Psoas muscle (tissue), 8 donors: Measurements from ENCODE around the gene ICAM1. TPM values are rescaled to one million over a fixed set of nuclear protein-coding genes. Genes with fewer than 3 reads are reported as not detected.

Source experiments
- ATAC-seq, 4 donors: fragments of 200-7000 bp; cut with Tn5 transposase; one replicate each; pipeline ENCODE4 v1.9.1; 2020; ENCODE audit warnings: moderate library complexity in 3 of 4, mild to moderate bottlenecking in 2 of 4
- DNase-seq, 2 donors: peaks; one replicate each; pipeline ENCODE4 v3.0.0-alpha.2; 2020
- H3K27ac ChIP-seq: fragments of 200-600 bp; one replicate; pipeline ENCODE4 v1.8.0; 2022
- H3K27me3 ChIP-seq, 3 donors: fragments of 200-600 bp in 1 of 3; one replicate each; pipeline versions ENCODE4 v1.6.1 to v1.8.0; 2013 to 2022; ENCODE audit warnings: low read length in 2 of 3, mild to moderate bottlenecking in 2 of 3, moderate library complexity in 1 of 3; ENCODE audit not compliant: insufficient read depth in 3 of 3
- H3K36me3 ChIP-seq, 2 donors: fragments of 200-600 bp in 1 of 2; one replicate each; pipeline versions ENCODE4 v1.6.1 to v1.8.0; 2013 to 2022; ENCODE audit warnings: low read depth in 1 of 2, mild to moderate bottlenecking in 1 of 2, moderate library complexity in 1 of 2; ENCODE audit not compliant: insufficient read depth in 1 of 2
- H3K4me1 ChIP-seq: fragments of 200-600 bp; one replicate; pipeline ENCODE4 v1.8.0; 2022
- H3K4me3 ChIP-seq: fragments of 200-600 bp; one replicate; pipeline ENCODE4 v1.8.0; 2022; ENCODE audit warnings: mild to moderate bottlenecking
- H3K9me3 ChIP-seq: fragments of 200-600 bp; one replicate; pipeline ENCODE4 v1.8.0; 2022
- CTCF ChIP-seq: fragments of 200-600 bp; IDR thresholded peaks from one replicate; pipeline ENCODE4 v1.8.0; 2022; ENCODE audit warnings: antibody characterized with exemption
- WGBS, 3 donors: extraction: QIAGEN DNeasy Blood & Tissue Kit; methylation state at CpG; one replicate each; pipeline versions ENCODE4 v1.1.6 to v1.1.7; 2013; 5-methylcytosine and 5-hydroxymethylcytosine counted together
- intact Hi-C, 2 donors: fragments of 100-400 bp; cut with DNase I; formaldehyde crosslinking; loops; one replicate each; pipeline versions ENCODE4 v1.11.0 to v1.14.2; 2022
- polyA plus RNA-seq, 3 donors: library from polyadenylated mRNA; stranded (reverse); fragments of 200-250 nt; gene quantifications; one replicate each; pipeline ENCODE4 v1.2.3, GENCODE V29; 2013
- total RNA-seq, 4 donors: library from RNA; stranded (reverse); fragmentation: NEBNext Ultra II Directional in 2 of 4; extraction: Animal tissue kit (Norgen Biotek cat#: 25700) in 2 of 4; gene quantifications; one replicate each; pipeline versions ENCODE4 v1.2.1 to v1.2.4, GENCODE V29; 2021 to 2023
- donor health status: healthy with polysubstance abuse.
- donor health status: DM: no; HTN: no; CAD: no; lungs with moderate emphysema.
- donor health status: Bipolar disorder and iron deficiency.
- donor health status: healthy.
- donor health status: DM: yes; HTN: yes; CAD: no.
- donor health status: DM: no; HTN: no; CAD: no.
- donor health status: DM: no; HTN: no; CAD: no.
- donor health status: DM: yes; HTN: yes; CAD: no.

The ICAM1 gene
- total and polyA plus RNA-seq, 7 donors, result 2.7 to 8.0 (median 6.5) TPM

GRCh38 chr19:10226021-10226375 is 44.9 kb upstream of the ICAM1 start:
- DNase-seq, result no peak
- H3K36me3 ChIP-seq, result no peaks in the 10 kb centered on the region
- peaks cover 0 to 40% (median 0%) of the 10 kb centered on the region in 3 donors for H3K27me3 ChIP-seq
- ATAC-seq, result no peak
- 71 to 76% (median 76%) methylated on average over 6 of the region's 6 CpGs for WGBS, 3 donors
- no peak for TF ChIP-seq CTCF
- H3K9me3 ChIP-seq, result no peaks in the 10 kb centered on the region
- intact Hi-C loops, result no loop called here
- H3K4me1 ChIP-seq, result peaks cover 8% of the 10 kb centered on the region
- H3K27ac ChIP-seq, result no peak overlapping the region
- no peak overlapping the region for H3K4me3 ChIP-seq

GRCh38 chr19:10226376-10227025 is 44.4 kb upstream of the ICAM1 start:
- intact Hi-C loops, result no loop called here
- Histone ChIP-seq H3K4me1 (peaks cover 8% of the 10 kb centered on the region), H3K27ac (no peak overlapping the region), H3K9me3 (no peaks in the 10 kb centered on the region), H3K4me3 (no peak overlapping the region), H3K36me3 (no peaks in the 10 kb centered on the region), H3K27me3 (peaks cover 0 to 45% (median 0%) of the 10 kb centered on the region in 3 donors)
- no peak for TF ChIP-seq CTCF
- WGBS, 3 donors, result 14 to 19% (median 16%) methylated on average over 11 to 13 of the region's 13 CpGs
- ATAC-seq (peak; percentile 14 to 71 (median 64)), DNase-seq (peak; percentile 83 to 90)

DNA sequence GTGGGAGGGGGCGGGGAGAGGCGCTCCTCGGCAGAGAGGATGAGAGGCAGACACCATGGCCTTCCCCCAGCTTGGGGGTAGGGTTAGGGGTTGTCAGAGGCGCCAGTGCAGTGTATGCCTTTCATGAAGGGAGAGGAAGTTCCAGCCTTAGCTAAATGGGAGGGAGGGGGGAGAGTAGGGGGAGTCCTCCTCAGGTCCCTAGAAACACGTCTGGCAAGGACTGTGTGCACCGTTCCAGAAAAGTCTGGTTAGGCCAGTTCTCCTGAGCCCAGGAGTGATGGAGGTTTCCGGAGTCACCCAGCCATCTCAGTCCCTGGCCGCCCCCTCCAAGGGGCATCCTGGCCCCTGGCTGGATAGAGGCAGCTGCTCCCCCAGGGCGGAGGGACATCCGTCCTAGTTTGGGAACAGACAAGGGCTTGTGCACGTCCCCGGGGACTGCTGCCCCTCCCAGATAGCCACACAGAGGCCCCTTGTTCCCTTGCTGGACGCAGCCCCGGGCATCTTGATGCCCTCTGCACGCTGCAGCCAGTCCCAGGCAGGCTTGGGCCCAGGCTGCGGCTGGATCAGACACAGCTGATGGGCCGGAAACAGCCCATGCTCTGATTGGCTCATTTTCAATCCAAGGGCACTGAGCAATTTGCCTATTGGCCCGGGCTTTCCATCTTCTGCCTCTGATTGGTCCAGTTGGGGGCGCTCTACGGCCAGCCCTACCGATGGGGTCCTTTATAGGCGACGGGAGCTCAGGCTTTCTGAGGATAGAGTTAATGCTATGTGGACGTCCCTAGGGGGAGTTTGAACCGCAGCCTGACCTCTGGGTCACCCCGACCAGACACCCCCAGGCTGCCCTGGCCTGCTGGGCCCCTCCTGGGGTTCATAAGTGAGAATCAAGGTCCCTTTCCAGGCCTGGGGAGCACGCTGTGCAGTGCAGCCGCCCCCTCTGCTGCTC is 43.6 kb upstream of the ICAM1 start:
- Histone ChIP-seq H3K4me3 (no peak overlapping the region), H3K4me1 (peaks cover 8% of the 10 kb centered on the region)
- DNase-seq, result peak; percentile 32 to 73

DNA sequence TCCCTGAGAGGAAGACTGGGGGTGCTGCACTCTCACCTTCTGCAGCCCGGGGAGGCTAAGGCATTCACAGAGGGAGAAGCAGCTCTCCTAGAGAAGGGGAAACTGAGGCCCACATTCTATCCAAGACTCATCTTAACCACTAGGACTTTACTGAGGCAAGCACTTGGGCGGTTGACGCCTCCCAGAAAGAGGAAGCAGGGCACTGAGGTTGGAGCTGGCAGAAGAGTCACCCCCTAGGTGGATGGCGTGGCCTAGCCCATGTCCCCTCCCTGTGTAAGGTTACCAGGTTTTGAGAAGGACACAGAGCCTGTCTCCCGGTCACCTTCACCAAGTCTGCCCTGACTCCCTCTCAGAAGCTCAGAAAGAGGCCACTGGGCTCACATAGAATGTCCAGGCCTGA is 42.5 kb upstream of the ICAM1 start:
- Histone ChIP-seq H3K4me1 (peaks cover 8% of the 10 kb centered on the region), H3K27me3 (peaks cover 0 to 50% (median 0%) of the 10 kb centered on the region in 3 donors), H3K9me3 (no peaks in the 10 kb centered on the region), H3K27ac (no peak overlapping the region), H3K36me3 (no peaks in the 10 kb centered on the region), H3K4me3 (no peak overlapping the region)
- no peak for TF ChIP-seq CTCF
- 85 to 88% (median 86%) methylated on average over 5 of the region's 5 CpGs for WGBS, 3 donors
- no peak for DNase-seq
- intact Hi-C loops, result no loop called here
- no peak for ATAC-seq

More for the DNA sequence above, 43.6 kb upstream of the ICAM1 start:
- no peaks in the 10 kb centered on the region for H3K36me3 ChIP-seq
- H3K9me3 ChIP-seq, result no peaks in the 10 kb centered on the region
- no peak overlapping the region for H3K27ac ChIP-seq
- 46 to 54% (median 51%) methylated on average over 27 to 28 of the region's 28 CpGs for whole genome bisulfite sequencing, 3 donors
- TF ChIP-seq CTCF, result no peak
- ATAC-seq, result peak in 2 of 4 donors; percentile 22 to 23
- intact Hi-C loops, result no loop called here
- peaks cover 0 to 50% (median 0%) of the 10 kb centered on the region in 3 donors for H3K27me3 ChIP-seq
